GM12878 (cell line): ENCODE measurements around the gene C3orf33. TPM values are rescaled to one million over a fixed set of nuclear protein-coding genes. Genes with fewer than 3 reads are reported as not detected.

ENCODE experiments used
- ATAC-seq: fragments of 200-7000 bp; cut with Tn5 transposase; 3 replicates; pipeline ENCODE4 v1.9.1; 2020; ENCODE audit warnings: mild to moderate bottlenecking, moderate library complexity
- BruUV-seq: library from RNA; stranded (reverse); fragments of 400-500 nt; replicated peaks from 2 replicates; lab custom pipeline; 2021; lab: Mats Ljungman, UMichigan
- CTCF ChIA-PET: fragments of 300-600 bp; sonication (Branson Sonifier 250); formaldehyde crosslinking; extraction: SDS; loops from one replicate; lab custom pipeline; 2021; ENCODE audit warnings: inconsistent platforms; lab: Yijun Ruan, JAX
- POLR2A ChIA-PET: fragments of 350-600 bp; formaldehyde crosslinking; extraction: SDS; loops from one replicate; lab custom pipeline; 2021; ENCODE audit warnings: inconsistent platforms; lab: Charles Lee
- RAD21 ChIA-PET: fragments of 300-600 bp; sonication (Branson Sonifier 250); formaldehyde crosslinking; loops from one replicate; lab custom pipeline; 2023; ENCODE audit warnings: antibody characterized with exemption; ENCODE audit not compliant: unreplicated experiment; lab: Charles Lee
- SMC1A ChIA-PET: fragments of 300-600 bp; sonication (Branson Sonifier 250); formaldehyde crosslinking; loops from one replicate; lab custom pipeline; 2023; ENCODE audit not compliant: unreplicated experiment, uncharacterized antibody; lab: Charles Lee
- DNase-seq: peaks from one replicate; pipeline ENCODE4 v3.0.0-alpha.2; 2011; ENCODE audit warnings: low read depth, low spot score
- FAIRE-seq: peaks from 3 replicates; lab custom pipeline; 2011; peaks lifted over from hg19 to GRCh38; lab: Jason Lieb, UNC
- H2AFZ ChIP-seq: 2 replicates; pipeline ENCODE4 v1.6.0; 2011; ENCODE audit warnings: low read depth, low read length, control low read depth; ENCODE audit not compliant: control insufficient read depth
- H3K27ac ChIP-seq: 2 replicates; pipeline ENCODE4 v1.5.1; 2011; ENCODE audit warnings: control low read depth; ENCODE audit not compliant: control insufficient read depth, insufficient read depth
- H3K27me3 ChIP-seq, 2 experiments: replicated peaks in 1 of 2; 2 replicates each; pipeline versions ENCODE4 v1.6.0 to v1.6.1; 2011; ENCODE audit warnings: low read length in 1 of 2; ENCODE audit not compliant: control insufficient read depth in 2 of 2, insufficient read depth in 2 of 2
- H3K36me3 ChIP-seq, 2 experiments: 2 replicates each; pipeline ENCODE4 v1.5.1; 2011; ENCODE audit warnings: low read length in 1 of 2; ENCODE audit not compliant: control insufficient read depth in 2 of 2, insufficient read depth in 2 of 2
- H3K4me1 ChIP-seq: 2 replicates; pipeline ENCODE4 v1.6.1; 2011; ENCODE audit warnings: mild to moderate bottlenecking, low read length, moderate library complexity, mixed read lengths; ENCODE audit not compliant: control insufficient read depth, insufficient read depth
- H3K4me2 ChIP-seq: 2 replicates; pipeline ENCODE4 v1.6.0; 2011; ENCODE audit warnings: control low read depth; ENCODE audit not compliant: control insufficient read depth, insufficient read depth
- H3K4me3 ChIP-seq: fragments of 200-600 bp; sonication (generic); 2 replicates; pipeline ENCODE4 v1.5.1; 2016
- H3K79me2 ChIP-seq: 2 replicates; pipeline ENCODE4 v1.6.0; 2011; ENCODE audit warnings: low read length; ENCODE audit not compliant: control insufficient read depth, insufficient read depth
- H3K9ac ChIP-seq: 2 replicates; pipeline ENCODE4 v1.8.0; 2011; ENCODE audit warnings: low read length, control low read depth, mixed read lengths; ENCODE audit not compliant: control insufficient read depth, insufficient read depth
- H3K9me3 ChIP-seq: replicated peaks from 3 replicates; pipeline ENCODE4 v1.5.1; 2011; ENCODE audit warnings: mild to moderate bottlenecking, low read length; ENCODE audit not compliant: control insufficient read depth, insufficient read depth
- H4K20me1 ChIP-seq: 2 replicates; pipeline ENCODE4 v1.6.0; 2011; ENCODE audit not compliant: control insufficient read depth, insufficient read depth
- BMI1 ChIP-seq: fragments of 450-650 bp; IDR thresholded peaks from 2 replicates; pipeline ENCODE4 v1.6.1; 2016; ENCODE audit warnings: mild to moderate bottlenecking, moderate library complexity, borderline replicate concordance
- CBX3 ChIP-seq: fragments of 200-600 bp; sonication (generic); IDR thresholded peaks from 2 replicates; pipeline ENCODE4 v1.6.1; 2016; ENCODE audit warnings: low read depth, borderline replicate concordance
- IKZF2 ChIP-seq, 2 experiments: fragments of 450-650 bp; IDR thresholded peaks; 2 replicates each; pipeline ENCODE4 v1.6.1; 2017; ENCODE audit warnings: mild to moderate bottlenecking in 2 of 2, moderate library complexity in 2 of 2
- POLR2AphosphoS2 ChIP-seq: IDR thresholded peaks from 2 replicates; pipeline ENCODE4 v1.6.1; 2011; ENCODE audit warnings: low read depth, mild to moderate bottlenecking, low read length, improper control_type of control experiment, moderate library complexity
- SIN3A ChIP-seq: IDR thresholded peaks from 2 replicates; pipeline ENCODE4 v1.6.1; 2012; ENCODE audit warnings: low read depth, low read length, improper control_type of control experiment
- YY1 ChIP-seq: IDR thresholded peaks from 2 replicates; pipeline ENCODE4 v1.6.1; 2011; ENCODE audit warnings: low read depth, mild to moderate bottlenecking, low read length
- ZNF687 ChIP-seq: fragments of 450-650 bp; IDR thresholded peaks from 2 replicates; pipeline ENCODE4 v1.6.1; 2017; ENCODE audit warnings: mild to moderate bottlenecking, moderate library complexity
- WGBS: methylation state at CpG from one replicate; pipeline ENCODE4 v1.1.6; 2016; ENCODE audit warnings: low lambda C conversion rate; ENCODE audit not compliant: insufficient replicate concordance, insufficient coverage; ENCODE audit errors: missing lambda C conversion rate; 5-methylcytosine and 5-hydroxymethylcytosine counted together
- in situ Hi-C: fragments of 300-500 bp; cut with MboI; formaldehyde crosslinking; loops from 9 replicates; pipeline ENCODE4 v1.14.3; 2018; ENCODE audit warnings: mixed read lengths
- intact Hi-C: fragments of 100-400 bp; cut with micrococcal nuclease; formaldehyde crosslinking; loops from one replicate; pipeline ENCODE4 v1.14.2; 2022; ENCODE audit not compliant: unreplicated experiment
- polyA plus RNA-seq, 11 experiments: library from polyadenylated mRNA; depleted of rRNA in 4 of 11; unstranded in 6 of 11; stranded (reverse) in 5 of 11; fragments of >200 nt; fragmentation: Nextera tagmentation in 4 of 11; fragmentation: Illumina TruSeq in 1 of 11; extraction: Ambion mirVana in 4 of 11; extraction: Trizol in 1 of 11; gene quantifications; 1 replicate in 1 of 11; 2 replicates in 10 of 11; pipeline versions ENCODE4 v1.2.1 to v1.2.3, GENCODE V29; 2011 to 2016; ENCODE audit warnings: inconsistent platforms in 2 of 11, missing spikeins in 2 of 11, low read depth in 1 of 11
- total RNA-seq, 4 experiments: library from RNA; depleted of rRNA in 3 of 4; stranded (reverse); fragments of >200 nt in 3 of 4; fragmentation: Illumina TruSeq in 1 of 4; extraction: Trizol in 1 of 4; gene quantifications; 2 replicates each; pipeline versions ENCODE4 v1.2.1 to v1.2.3, GENCODE V29; 2013 to 2021

The C3orf33 gene
- total and polyA plus RNA-seq, 10 of the 15 experiments (the other 5 are each of a cell fraction or from before 2014, with no cell fraction given) = 0.35 to 1.7 (median 0.90) TPM

GRCh38 chr3:155772801-155773200 lies 33.3 kb downstream of the C3orf33 start:
- FAIRE-seq (no peak), DNase-seq (no peak), ATAC-seq (no peak)
- Histone ChIP-seq H2AFZ (no peak overlapping the region), H3K36me3 (no peaks in the 10 kb centered on the region), H4K20me1 (no peaks in the 10 kb centered on the region), H3K4me3 (no peak overlapping the region), H3K4me1 (no peaks in the 10 kb centered on the region), H3K9me3 (no peaks in the 10 kb centered on the region; the same call in 2 of the 3 replicates), H3K27ac (no peak overlapping the region), H3K79me2 (no peaks in the 10 kb centered on the region), H3K4me2 (no peak overlapping the region), H3K9ac (no peak overlapping the region), H3K27me3 (no peaks in the 10 kb centered on the region)
- CTCF ChIA-PET = interaction anchor here (3.3 kb wide), 1 partner anchor 33 kb away, joined by 12 read pairs; the partner anchor contains the start of gene C3orf33
- no TSS peak for BruUV-seq
- WGBS = 93% methylated on average over 1 of the region's 1 CpG
- RAD21 ChIA-PET = no interaction called here
- in situ Hi-C loops (no loop called here), intact Hi-C loops (no loop called here)
- POLR2A ChIA-PET = no interaction called here
- SMC1A ChIA-PET = interaction anchor here (1.3 kb wide), 1 partner anchor 11 kb away, joined by 3 read pairs; no protein-coding TSS in a partner anchor
- TF ChIP-seq IKZF2 (IDR thresholded peaks at IDR 0.05) (no peak), POLR2AphosphoS2 (no peak), BMI1 (no peak), YY1 (no peak), SIN3A (no peak), ZNF687 (no peak), CBX3 (no peak)
